Measurements from ENCODE around the gene DIDO1.

DIDO1 gene

GRCh38 chr20:62952373-62952967 is 26.2 kb upstream of the DIDO1 start, which contains the start of gene SLC17A9:
Gene SLC17A9 (plus strand): TSS chr20:62952709. CDS start chr20:62952831, 122 bp downstream.
- peaks cover 6% of the 10 kb centered on the region for H3K9me3 ChIP-seq (ENCODE audit: control insufficient read depth, low read length)
- 23% methylated on average over 31 of the region's 37 CpGs for WGBS

GRCh38 chr20:62951896-62952372 is 25.6 kb upstream of the DIDO1 start:
- H3K79me1 ChIP-seq (replicated peaks; ENCODE audit: low read length, poor library complexity, severe bottlenecking), result peaks cover 20% of the 10 kb centered on the region
- peak overlapping the region in 1 of 2 experiments; percentile 49 for H2BK12ac ChIP-seq (ENCODE audit: low read length in 2 of 2)
- peaks cover 6% of the 10 kb centered on the region for H3K9me3 ChIP-seq (ENCODE audit: control insufficient read depth, low read length)
- no peak overlapping the region for H2AFZ ChIP-seq (ENCODE audit: low read depth, low read length)
- 94% methylated on average over 8 of the region's 8 CpGs for WGBS
- no peak overlapping the region for H3K23ac ChIP-seq (ENCODE audit: low read length in 2 of 2)
- peak overlapping the region in 1 of 2 experiments; percentile 37 for H3K4me3 ChIP-seq (ENCODE audit: insufficient read depth in 1 of 2, low read depth in 1 of 2, low read length in 2 of 2)
- no peak overlapping the region for H2AK5ac ChIP-seq (ENCODE audit: low read length, severe bottlenecking)
- H3K18ac ChIP-seq (ENCODE audit: low read depth in 1 of 2, low read length in 2 of 2), result peak overlapping the region in 1 of 2 experiments; percentile 95
- peak overlapping the region in 1 of 2 experiments; percentile 12 for H3K14ac ChIP-seq (ENCODE audit: low read length in 2 of 2)
- peaks cover 23% of the 10 kb centered on the region for H3K4me1 ChIP-seq (ENCODE audit: control insufficient read depth, insufficient read depth, low read depth, low read length)
- peak overlapping the region; percentile 83 for H4K91ac ChIP-seq (ENCODE audit: low read length)
- no peak overlapping the region for H2BK120ac ChIP-seq (ENCODE audit: low read depth, low read length)
- peak overlapping the region; percentile 86 for H4K8ac ChIP-seq (ENCODE audit: low read length)
- no peak overlapping the region for H3K27ac ChIP-seq (ENCODE audit: low read length, poor library complexity, severe bottlenecking)
- no peak overlapping the region for H2BK5ac ChIP-seq (ENCODE audit: low read depth, low read length, poor library complexity, severe bottlenecking)
- peak overlapping the region; percentile 49 for H3K9ac ChIP-seq (ENCODE audit: low read length)
- H2BK15ac ChIP-seq (ENCODE audit: low read depth, poor library complexity, severe bottlenecking), result no peak overlapping the region
- no peak overlapping the region for H3K4me2 ChIP-seq (ENCODE audit: low read length, poor library complexity, severe bottlenecking)
- peaks cover 38 to 40% of the 10 kb centered on the region in 2 experiments for H3K36me3 ChIP-seq (ENCODE audit: control insufficient read depth in 1 of 2, insufficient read depth in 2 of 2, low read depth in 1 of 2, low read length in 2 of 2)
- peak overlapping the region in 1 of 2 experiments; percentile 43 for H3K4ac ChIP-seq (ENCODE audit: low read depth in 1 of 2, low read length in 2 of 2)
- no peaks in the 10 kb centered on the region for H3K27me3 ChIP-seq (ENCODE audit: control insufficient read depth in 1 of 2, insufficient read depth in 1 of 2, low read length in 2 of 2)
- DNase-seq, result no peak

More at GRCh38 chr20:62952373-62952967, 26.2 kb upstream of the DIDO1 start, which contains the start of gene SLC17A9:
- H2BK12ac ChIP-seq (ENCODE audit: low read length in 2 of 2), result peak within 1 kb of the TSS; percentile 28 to 96
- H2BK15ac ChIP-seq (ENCODE audit: low read depth, poor library complexity, severe bottlenecking), result peak within 1 kb of the TSS; percentile 91
- no peaks in the 10 kb centered on the region for H3K27me3 ChIP-seq (ENCODE audit: control insufficient read depth in 1 of 2, insufficient read depth in 1 of 2, low read length in 2 of 2)
- no peak within 1 kb of the TSS for H2BK5ac ChIP-seq (ENCODE audit: low read depth, low read length, poor library complexity, severe bottlenecking)
- peaks cover 23% of the 10 kb centered on the region for H3K4me1 ChIP-seq (ENCODE audit: control insufficient read depth, insufficient read depth, low read depth, low read length)
- peak within 1 kb of the TSS; percentile 42 for H3K4me2 ChIP-seq (ENCODE audit: low read length, poor library complexity, severe bottlenecking)
- peaks cover 18% of the 10 kb centered on the region for H3K79me1 ChIP-seq (replicated peaks; ENCODE audit: low read length, poor library complexity, severe bottlenecking)
- H2AK5ac ChIP-seq (ENCODE audit: low read length, severe bottlenecking), result peak within 1 kb of the TSS; percentile 65
- peak within 1 kb of the TSS; percentile 30 to 66 for H3K4me3 ChIP-seq (ENCODE audit: insufficient read depth in 1 of 2, low read depth in 1 of 2, low read length in 2 of 2)
- peak within 1 kb of the TSS; percentile 92 for H4K8ac ChIP-seq (ENCODE audit: low read length)
- peak within 1 kb of the TSS; percentile 81 to 90 for H3K4ac ChIP-seq (ENCODE audit: low read depth in 1 of 2, low read length in 2 of 2)
- peak within 1 kb of the TSS in 1 of 2 experiments; percentile 83 for H3K23ac ChIP-seq (ENCODE audit: low read length in 2 of 2)
- H3K9ac ChIP-seq (ENCODE audit: low read length), result peak within 1 kb of the TSS; percentile 76
- H2BK120ac ChIP-seq (ENCODE audit: low read depth, low read length), result peak within 1 kb of the TSS; percentile 87
- H2AFZ ChIP-seq (ENCODE audit: low read depth, low read length), result peak within 1 kb of the TSS; percentile 46
- peak; percentile 74 for DNase-seq
- H3K27ac ChIP-seq (ENCODE audit: low read length, poor library complexity, severe bottlenecking), result peak within 1 kb of the TSS; percentile 27
- peak within 1 kb of the TSS in 1 of 2 experiments; percentile 94 for H3K14ac ChIP-seq (ENCODE audit: low read length in 2 of 2)
- peak within 1 kb of the TSS; percentile 61 to 95 for H3K18ac ChIP-seq (ENCODE audit: low read depth in 1 of 2, low read length in 2 of 2)
- peaks cover 35 to 37% of the 10 kb centered on the region in 2 experiments for H3K36me3 ChIP-seq (ENCODE audit: control insufficient read depth in 1 of 2, insufficient read depth in 2 of 2, low read depth in 1 of 2, low read length in 2 of 2)
- H4K91ac ChIP-seq (ENCODE audit: low read length), result peak within 1 kb of the TSS; percentile 97

- Histone ChIP-seq H3K9me3 (ENCODE audit: control insufficient read depth, low read length) (peaks cover 6% of the 10 kb centered on the region), H3K36me3 (ENCODE audit: control insufficient read depth in 1 of 2, insufficient read depth in 2 of 2, low read depth in 1 of 2, low read length in 2 of 2) (peaks cover 42 to 47% of the 10 kb centered on the region in 2 experiments)
- 90% methylated on average over 11 of the region's 11 CpGs for WGBS
Measured at GRCh38 chr20:62951143-62951895, 25.0 kb upstream of the DIDO1 start.

GRCh38 chr20:62950741-62951140 is 24.4 kb upstream of the DIDO1 start:
- Histone ChIP-seq H3K36me3 (ENCODE audit: control insufficient read depth in 1 of 2, insufficient read depth in 2 of 2, low read depth in 1 of 2, low read length in 2 of 2) (peaks cover 48 to 52% of the 10 kb centered on the region in 2 experiments), H3K4ac (ENCODE audit: low read depth in 1 of 2, low read length in 2 of 2) (no peak overlapping the region), H3K4me1 (ENCODE audit: control insufficient read depth, insufficient read depth, low read depth, low read length) (peaks cover 21% of the 10 kb centered on the region), H3K79me1 (replicated peaks; ENCODE audit: low read length, poor library complexity, severe bottlenecking) (peaks cover 25% of the 10 kb centered on the region), H4K8ac (ENCODE audit: low read length) (no peak overlapping the region), H3K9me3 (ENCODE audit: control insufficient read depth, low read length) (peaks cover 6% of the 10 kb centered on the region), H2BK120ac (ENCODE audit: low read depth, low read length) (no peak overlapping the region), H3K9ac (ENCODE audit: low read length) (no peak overlapping the region), H3K23ac (ENCODE audit: low read length in 2 of 2) (no peak overlapping the region), H2AFZ (ENCODE audit: low read depth, low read length) (no peak overlapping the region), H3K18ac (ENCODE audit: low read depth in 1 of 2, low read length in 2 of 2) (no peak overlapping the region), H2BK15ac (ENCODE audit: low read depth, poor library complexity, severe bottlenecking) (no peak overlapping the region), H3K4me2 (ENCODE audit: low read length, poor library complexity, severe bottlenecking) (no peak overlapping the region), H3K14ac (ENCODE audit: low read length in 2 of 2) (no peak overlapping the region), H4K91ac (ENCODE audit: low read length) (no peak overlapping the region), H2BK12ac (ENCODE audit: low read length in 2 of 2) (no peak overlapping the region), H3K4me3 (ENCODE audit: insufficient read depth in 1 of 2, low read depth in 1 of 2, low read length in 2 of 2) (no peak overlapping the region), H2AK5ac (ENCODE audit: low read length, severe bottlenecking) (no peak overlapping the region), H3K27ac (ENCODE audit: low read length, poor library complexity, severe bottlenecking) (no peak overlapping the region), H2BK5ac (ENCODE audit: low read depth, low read length, poor library complexity, severe bottlenecking) (no peak overlapping the region), H3K27me3 (ENCODE audit: control insufficient read depth in 1 of 2, insufficient read depth in 1 of 2, low read length in 2 of 2) (no peaks in the 10 kb centered on the region)
- 97% methylated on average over 8 of the region's 8 CpGs for WGBS
- no peak for DNase-seq

More at GRCh38 chr20:62951143-62951895, 25.0 kb upstream of the DIDO1 start:
- H3K27me3 ChIP-seq (ENCODE audit: control insufficient read depth in 1 of 2, insufficient read depth in 1 of 2, low read length in 2 of 2), result no peaks in the 10 kb centered on the region
- no peak overlapping the region for H3K27ac ChIP-seq (ENCODE audit: low read length, poor library complexity, severe bottlenecking)
- no peak overlapping the region for H4K8ac ChIP-seq (ENCODE audit: low read length)
- H2BK15ac ChIP-seq (ENCODE audit: low read depth, poor library complexity, severe bottlenecking), result no peak overlapping the region
- peak overlapping the region; percentile 57 for H4K91ac ChIP-seq (ENCODE audit: low read length)
- H2AFZ ChIP-seq (ENCODE audit: low read depth, low read length), result no peak overlapping the region
- H3K4ac ChIP-seq (ENCODE audit: low read depth in 1 of 2, low read length in 2 of 2), result no peak overlapping the region
- no peak overlapping the region for H3K23ac ChIP-seq (ENCODE audit: low read length in 2 of 2)
- H3K18ac ChIP-seq (ENCODE audit: low read depth in 1 of 2, low read length in 2 of 2), result peak overlapping the region in 1 of 2 experiments; percentile 95
- H3K79me1 ChIP-seq (replicated peaks; ENCODE audit: low read length, poor library complexity, severe bottlenecking), result peaks cover 21% of the 10 kb centered on the region
- no peak overlapping the region for H3K4me3 ChIP-seq (ENCODE audit: insufficient read depth in 1 of 2, low read depth in 1 of 2, low read length in 2 of 2)
- H3K4me2 ChIP-seq (ENCODE audit: low read length, poor library complexity, severe bottlenecking), result no peak overlapping the region
- H3K14ac ChIP-seq (ENCODE audit: low read length in 2 of 2), result no peak overlapping the region
- H2BK120ac ChIP-seq (ENCODE audit: low read depth, low read length), result no peak overlapping the region
- no peak for DNase-seq
- H3K9ac ChIP-seq (ENCODE audit: low read length), result no peak overlapping the region
- no peak overlapping the region for H2BK5ac ChIP-seq (ENCODE audit: low read depth, low read length, poor library complexity, severe bottlenecking)
- no peak overlapping the region for H2AK5ac ChIP-seq (ENCODE audit: low read length, severe bottlenecking)
- H2BK12ac ChIP-seq (ENCODE audit: low read length in 2 of 2), result no peak overlapping the region
- H3K4me1 ChIP-seq (ENCODE audit: control insufficient read depth, insufficient read depth, low read depth, low read length), result peaks cover 23% of the 10 kb centered on the region
